Chondrocyte (in vitro differentiated cells): Measurements from ENCODE around the gene SPTBN4. TPM values are rescaled to one million over a fixed set of nuclear protein-coding genes. Genes with fewer than 3 reads are reported as not detected.

ENCODE experiments used
- DNase-seq: peaks from one replicate; pipeline ENCODE4 v3.0.0; 2021; ENCODE audit warnings: mixed read lengths, low spot score
- H3K27ac Mint-ChIP-seq: one replicate; pipeline ENCODE4 v1.8.0; 2021; ENCODE audit warnings: mild to moderate bottlenecking, moderate library complexity, mixed read lengths; ENCODE audit not compliant: unreplicated experiment
- H3K27me3 Mint-ChIP-seq: 2 replicates; pipeline ENCODE4 v1.8.0; 2021; ENCODE audit warnings: low read depth, mixed read lengths
- H3K36me3 Mint-ChIP-seq: 2 replicates; pipeline ENCODE4 v1.8.0; 2021; ENCODE audit warnings: low read depth, mixed read lengths
- H3K4me1 Mint-ChIP-seq: 2 replicates; pipeline ENCODE4 v1.8.0; 2021; ENCODE audit warnings: low read depth, mild to moderate bottlenecking, mixed read lengths
- H3K4me3 Mint-ChIP-seq: one replicate; pipeline ENCODE4 v1.8.0; 2021; ENCODE audit warnings: mild to moderate bottlenecking, moderate library complexity, mixed read lengths; ENCODE audit not compliant: unreplicated experiment
- H3K9me3 Mint-ChIP-seq: 2 replicates; pipeline ENCODE4 v1.8.0; 2021; ENCODE audit warnings: low read depth, mixed read lengths
- CTCF ChIP-seq: fragments of 200-600 bp; sonication (generic); IDR thresholded peaks from 2 replicates; pipeline ENCODE4 v1.5.0; 2021; ENCODE audit warnings: antibody characterized with exemption, mild to moderate bottlenecking, moderate library complexity
- total RNA-seq: library from RNA; stranded (reverse); gene quantifications from 3 replicates; pipeline ENCODE4 v1.2.1, GENCODE V29; 2021

Gene SPTBN4
- total RNA-seq, 1 donor from 2014 or later, result 2.5 TPM

GRCh38 chr19:40565355-40565754 is 98.6 kb downstream of the SPTBN4 start:
- no peak for TF ChIP-seq CTCF
- Mint-ChIP-seq H3K9me3 (no peaks in the 10 kb centered on the region), H3K4me1 (peaks cover 10% of the 10 kb centered on the region), H3K4me3 (no peak overlapping the region), H3K36me3 (peaks cover 1% of the 10 kb centered on the region), H3K27me3 (peaks cover 37% of the 10 kb centered on the region), H3K27ac (no peak overlapping the region)
- DNase-seq, result no peak

GRCh38 chr19:40565910-40566495 is 99.2 kb downstream of the SPTBN4 start:
- Mint-ChIP-seq H3K27me3 (peaks cover 34% of the 10 kb centered on the region), H3K9me3 (no peaks in the 10 kb centered on the region), H3K27ac (no peak overlapping the region), H3K36me3 (peaks cover 1% of the 10 kb centered on the region), H3K4me3 (no peak overlapping the region), H3K4me1 (peaks cover 14% of the 10 kb centered on the region)
- no peak for TF ChIP-seq CTCF
- no peak for DNase-seq

GRCh38 chr19:40567040-40567749 is 100.4 kb downstream of the SPTBN4 start:
- Mint-ChIP-seq H3K27me3 (peaks cover 29% of the 10 kb centered on the region), H3K9me3 (no peaks in the 10 kb centered on the region), H3K4me3 (peak overlapping the region; percentile 35), H3K36me3 (peaks cover 1% of the 10 kb centered on the region), H3K4me1 (peaks cover 14% of the 10 kb centered on the region), H3K27ac (no peak overlapping the region)
- DNase-seq, result no peak
- TF ChIP-seq CTCF, result no peak

- H3K27me3 Mint-ChIP-seq, result peaks cover 29% of the 10 kb centered on the region
- peaks cover 14% of the 10 kb centered on the region for H3K4me1 Mint-ChIP-seq
- no peak for DNase-seq
- peak overlapping the region; percentile 35 for H3K4me3 Mint-ChIP-seq
- peaks cover 1% of the 10 kb centered on the region for H3K36me3 Mint-ChIP-seq
- H3K27ac Mint-ChIP-seq, result no peak overlapping the region
- H3K9me3 Mint-ChIP-seq, result no peaks in the 10 kb centered on the region
- no peak for TF ChIP-seq CTCF
These were observed 101.1 kb downstream of the SPTBN4 start for GRCh38 chr19:40567750-40568494.

GRCh38 chr19:40570313-40571004 is 103.7 kb downstream of the SPTBN4 start:
- Mint-ChIP-seq H3K36me3 (peaks cover 1% of the 10 kb centered on the region), H3K27ac (peak overlapping the region; percentile 97), H3K4me1 (peaks cover 14% of the 10 kb centered on the region), H3K4me3 (peak overlapping the region; percentile 86), H3K9me3 (no peaks in the 10 kb centered on the region), H3K27me3 (peaks cover 18% of the 10 kb centered on the region)
- no peak for TF ChIP-seq CTCF
- DNase-seq, result peak; percentile 99
